ENCODE measurements around the gene RPL7L1.

RPL7L1 gene

DNA sequence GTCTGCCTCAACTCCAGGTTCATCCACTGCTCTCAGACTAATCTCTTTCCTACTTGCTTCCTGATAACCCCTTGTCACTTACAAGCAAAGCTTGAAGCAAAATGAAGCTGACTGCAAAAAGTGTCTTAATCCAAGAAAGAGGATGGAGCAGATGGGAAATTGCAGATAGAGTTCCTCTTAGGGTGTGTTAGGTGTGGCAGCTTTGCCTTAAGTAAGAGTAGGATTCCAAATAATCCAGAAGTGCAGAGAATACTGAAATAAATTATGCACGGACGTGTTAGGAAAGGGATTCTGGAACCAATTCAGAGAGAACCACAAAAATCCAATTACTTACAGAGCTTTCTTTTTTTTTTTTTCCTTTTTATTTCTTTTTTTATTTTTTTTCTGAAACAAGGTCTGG is 6.1 kb upstream of the RPL7L1 start (continued):
- TF ChIP-seq, protein P1, sequence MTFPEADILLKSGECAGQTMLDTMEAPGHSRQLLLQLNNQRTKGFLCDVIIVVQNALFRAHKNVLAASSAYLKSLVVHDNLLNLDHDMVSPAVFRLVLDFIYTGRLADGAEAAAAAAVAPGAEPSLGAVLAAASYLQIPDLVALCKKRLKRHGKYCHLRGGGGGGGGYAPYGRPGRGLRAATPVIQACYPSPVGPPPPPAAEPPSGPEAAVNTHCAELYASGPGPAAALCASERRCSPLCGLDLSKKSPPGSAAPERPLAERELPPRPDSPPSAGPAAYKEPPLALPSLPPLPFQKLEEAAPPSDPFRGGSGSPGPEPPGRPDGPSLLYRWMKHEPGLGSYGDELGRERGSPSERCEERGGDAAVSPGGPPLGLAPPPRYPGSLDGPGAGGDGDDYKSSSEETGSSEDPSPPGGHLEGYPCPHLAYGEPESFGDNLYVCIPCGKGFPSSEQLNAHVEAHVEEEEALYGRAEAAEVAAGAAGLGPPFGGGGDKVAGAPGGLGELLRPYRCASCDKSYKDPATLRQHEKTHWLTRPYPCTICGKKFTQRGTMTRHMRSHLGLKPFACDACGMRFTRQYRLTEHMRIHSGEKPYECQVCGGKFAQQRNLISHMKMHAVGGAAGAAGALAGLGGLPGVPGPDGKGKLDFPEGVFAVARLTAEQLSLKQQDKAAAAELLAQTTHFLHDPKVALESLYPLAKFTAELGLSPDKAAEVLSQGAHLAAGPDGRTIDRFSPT (tag by site-specific recombination; IDR thresholded peaks at IDR 0.05), result no peak
- TF ChIP-seq ZNF768 (tag by site-specific recombination; IDR thresholded peaks at IDR 0.05), result no peak

DNA sequence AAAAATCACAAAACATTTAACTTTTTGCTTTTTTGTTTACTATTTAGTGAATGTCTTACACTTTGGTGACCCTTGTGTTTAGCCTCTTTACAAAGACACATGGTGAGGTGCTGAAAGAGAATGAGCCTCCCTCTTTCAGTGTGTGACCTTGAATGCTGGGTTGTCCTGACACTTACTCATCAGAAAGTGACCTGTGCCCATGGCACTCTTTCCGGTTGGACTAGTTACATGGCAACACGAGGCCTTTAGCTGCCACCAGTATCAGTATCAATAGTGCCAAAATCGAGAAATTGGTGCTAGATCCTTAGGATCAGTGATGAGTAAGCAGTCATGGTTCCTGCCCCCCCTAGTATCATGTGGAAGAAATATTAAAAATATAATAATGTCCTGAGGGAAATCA is 1.7 kb upstream of the RPL7L1 start:
- ChIA-PET CTCF (interaction anchor here (0.6 to 6.2 kb wide), 31 partner anchors 13 to 955 kb away, joined by 3 to 79 read pairs (median 4); a partner anchor contains a TSS), POLR2A (interaction anchor here (5.8 kb wide), 1 partner anchor 13 kb away, joined by 87 read pairs; a partner anchor contains a TSS)

More for the DNA sequence above, 1.7 kb upstream of the RPL7L1 start:
- Histone ChIP-seq H3K9me3 (ENCODE audit: control insufficient read depth, insufficient read depth, low read depth, low read length) (no peaks in the 10 kb centered on the region), H3K27ac (ENCODE audit: extremely low read depth, low read depth, low read length) (no peak overlapping the region), H3K4me1 (ENCODE audit: control insufficient read depth, insufficient read depth, low read length) (no peaks in the 10 kb centered on the region), H3K36me3 (ENCODE audit: control insufficient read depth in 2 of 2, insufficient read depth in 1 of 2, low read length in 2 of 2) (peaks cover 16 to 23% of the 10 kb centered on the region in 2 experiments; a peak in 2 of 3 replicates), H3K4me3 (ENCODE audit: low read depth, low read length) (no peak overlapping the region)
- no peak for TF ChIP-seq ZXDB (tag by site-specific recombination; IDR thresholded peaks at IDR 0.05)
- TF ChIP-seq ZNF623 (tag by site-specific recombination; IDR thresholded peaks at IDR 0.05), result no peak
- TF ChIP-seq ZNF112 (tag by site-specific recombination; IDR thresholded peaks at IDR 0.05), result no peak
- TF ChIP-seq, protein P2, sequence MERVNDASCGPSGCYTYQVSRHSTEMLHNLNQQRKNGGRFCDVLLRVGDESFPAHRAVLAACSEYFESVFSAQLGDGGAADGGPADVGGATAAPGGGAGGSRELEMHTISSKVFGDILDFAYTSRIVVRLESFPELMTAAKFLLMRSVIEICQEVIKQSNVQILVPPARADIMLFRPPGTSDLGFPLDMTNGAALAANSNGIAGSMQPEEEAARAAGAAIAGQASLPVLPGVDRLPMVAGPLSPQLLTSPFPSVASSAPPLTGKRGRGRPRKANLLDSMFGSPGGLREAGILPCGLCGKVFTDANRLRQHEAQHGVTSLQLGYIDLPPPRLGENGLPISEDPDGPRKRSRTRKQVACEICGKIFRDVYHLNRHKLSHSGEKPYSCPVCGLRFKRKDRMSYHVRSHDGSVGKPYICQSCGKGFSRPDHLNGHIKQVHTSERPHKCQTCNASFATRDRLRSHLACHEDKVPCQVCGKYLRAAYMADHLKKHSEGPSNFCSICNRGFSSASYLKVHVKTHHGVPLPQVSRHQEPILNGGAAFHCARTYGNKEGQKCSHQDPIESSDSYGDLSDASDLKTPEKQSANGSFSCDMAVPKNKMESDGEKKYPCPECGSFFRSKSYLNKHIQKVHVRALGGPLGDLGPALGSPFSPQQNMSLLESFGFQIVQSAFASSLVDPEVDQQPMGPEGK (tag by site-specific recombination; IDR thresholded peaks at IDR 0.05), result no peak
- TF ChIP-seq, protein P3, sequence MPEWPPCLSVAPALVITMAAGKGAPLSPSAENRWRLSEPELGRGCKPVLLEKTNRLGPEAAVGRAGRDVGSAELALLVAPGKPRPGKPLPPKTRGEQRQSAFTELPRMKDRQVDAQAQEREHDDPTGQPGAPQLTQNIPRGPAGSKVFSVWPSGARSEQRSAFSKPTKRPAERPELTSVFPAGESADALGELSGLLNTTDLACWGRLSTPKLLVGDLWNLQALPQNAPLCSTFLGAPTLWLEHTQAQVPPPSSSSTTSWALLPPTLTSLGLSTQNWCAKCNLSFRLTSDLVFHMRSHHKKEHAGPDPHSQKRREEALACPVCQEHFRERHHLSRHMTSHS (tag by site-specific recombination; IDR thresholded peaks at IDR 0.05), result no peak
- no peak for TF ChIP-seq ZNF610 (tag by site-specific recombination; IDR thresholded peaks at IDR 0.05; ENCODE audit: borderline replicate concordance)
- no peak for TF ChIP-seq ZNF292 (tag by site-specific recombination; IDR thresholded peaks at IDR 0.05; ENCODE audit: borderline replicate concordance, low read depth)
- no peak for TF ChIP-seq ZNF214 (tag by site-specific recombination; IDR thresholded peaks at IDR 0.05; ENCODE audit: borderline replicate concordance)
- TF ChIP-seq, protein P4, sequence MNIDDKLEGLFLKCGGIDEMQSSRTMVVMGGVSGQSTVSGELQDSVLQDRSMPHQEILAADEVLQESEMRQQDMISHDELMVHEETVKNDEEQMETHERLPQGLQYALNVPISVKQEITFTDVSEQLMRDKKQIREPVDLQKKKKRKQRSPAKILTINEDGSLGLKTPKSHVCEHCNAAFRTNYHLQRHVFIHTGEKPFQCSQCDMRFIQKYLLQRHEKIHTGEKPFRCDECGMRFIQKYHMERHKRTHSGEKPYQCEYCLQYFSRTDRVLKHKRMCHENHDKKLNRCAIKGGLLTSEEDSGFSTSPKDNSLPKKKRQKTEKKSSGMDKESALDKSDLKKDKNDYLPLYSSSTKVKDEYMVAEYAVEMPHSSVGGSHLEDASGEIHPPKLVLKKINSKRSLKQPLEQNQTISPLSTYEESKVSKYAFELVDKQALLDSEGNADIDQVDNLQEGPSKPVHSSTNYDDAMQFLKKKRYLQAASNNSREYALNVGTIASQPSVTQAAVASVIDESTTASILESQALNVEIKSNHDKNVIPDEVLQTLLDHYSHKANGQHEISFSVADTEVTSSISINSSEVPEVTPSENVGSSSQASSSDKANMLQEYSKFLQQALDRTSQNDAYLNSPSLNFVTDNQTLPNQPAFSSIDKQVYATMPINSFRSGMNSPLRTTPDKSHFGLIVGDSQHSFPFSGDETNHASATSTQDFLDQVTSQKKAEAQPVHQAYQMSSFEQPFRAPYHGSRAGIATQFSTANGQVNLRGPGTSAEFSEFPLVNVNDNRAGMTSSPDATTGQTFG (tag by site-specific recombination; IDR thresholded peaks at IDR 0.05; ENCODE audit: borderline replicate concordance), result no peak
- TF ChIP-seq ZBTB17 (tag by site-specific recombination; IDR thresholded peaks at IDR 0.05), result no peak
- TF ChIP-seq ZNF311 (tag by site-specific recombination; IDR thresholded peaks at IDR 0.05; ENCODE audit: borderline replicate concordance), result no peak
- TF ChIP-seq MYNN (tag by site-specific recombination; IDR thresholded peaks at IDR 0.05; ENCODE audit: borderline replicate concordance), result no peak
- TF ChIP-seq, protein P5, sequence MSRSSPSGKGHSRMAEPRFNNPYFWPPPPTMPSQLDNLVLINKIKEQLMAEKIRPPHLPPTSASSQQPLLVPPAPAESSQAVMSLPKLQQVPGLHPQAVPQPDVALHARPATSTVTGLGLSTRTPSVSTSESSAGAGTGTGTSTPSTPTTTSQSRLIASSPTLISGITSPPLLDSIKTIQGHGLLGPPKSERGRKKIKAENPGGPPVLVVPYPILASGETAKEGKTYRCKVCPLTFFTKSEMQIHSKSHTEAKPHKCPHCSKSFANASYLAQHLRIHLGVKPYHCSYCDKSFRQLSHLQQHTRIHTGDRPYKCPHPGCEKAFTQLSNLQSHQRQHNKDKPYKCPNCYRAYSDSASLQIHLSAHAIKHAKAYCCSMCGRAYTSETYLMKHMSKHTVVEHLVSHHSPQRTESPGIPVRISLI (tag by site-specific recombination; IDR thresholded peaks at IDR 0.05), result no peak
- TF ChIP-seq ZNF175 (tag by site-specific recombination; IDR thresholded peaks at IDR 0.05), result no peak
- no peak for TF ChIP-seq ZNF624 (tag by site-specific recombination; IDR thresholded peaks at IDR 0.05)
- no peak for TF ChIP-seq ZNF558 (tag by site-specific recombination; IDR thresholded peaks at IDR 0.05)
